Measurements from ENCODE around the gene MEF2D.

MEF2D gene

DNA sequence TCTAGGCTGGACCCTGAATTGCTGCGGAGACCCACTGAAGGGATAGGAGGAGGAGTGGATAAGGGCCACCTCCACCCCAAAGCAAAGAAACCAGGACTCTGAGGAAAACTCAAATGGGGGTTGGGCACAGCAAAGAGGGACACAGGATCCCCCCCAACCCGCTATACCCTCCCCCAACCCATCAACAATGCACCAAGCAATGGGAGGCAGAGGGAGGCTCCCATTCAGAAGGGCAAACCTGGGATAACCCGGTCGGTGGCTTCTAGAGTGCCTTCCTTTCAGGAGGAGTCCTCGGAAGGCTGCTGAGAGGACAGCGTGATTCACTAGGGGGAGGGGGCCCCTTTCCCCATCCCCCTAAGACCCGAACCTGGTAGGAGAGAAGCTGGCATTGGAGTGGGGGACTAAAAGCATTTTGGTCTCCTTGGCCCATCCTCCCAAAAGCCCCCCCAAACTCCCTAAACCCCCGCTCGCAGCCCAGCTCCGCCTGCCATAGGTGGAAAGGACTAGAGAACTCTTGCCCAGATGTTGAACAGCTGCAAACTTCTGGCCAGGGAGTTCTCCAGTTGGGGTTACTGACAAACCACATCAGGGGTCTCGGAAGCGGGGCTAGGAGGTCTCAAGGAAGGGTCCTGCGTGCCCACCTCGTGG is 1.3 kb downstream of the MEF2D start:
- no peak for DNase-seq

DNA sequence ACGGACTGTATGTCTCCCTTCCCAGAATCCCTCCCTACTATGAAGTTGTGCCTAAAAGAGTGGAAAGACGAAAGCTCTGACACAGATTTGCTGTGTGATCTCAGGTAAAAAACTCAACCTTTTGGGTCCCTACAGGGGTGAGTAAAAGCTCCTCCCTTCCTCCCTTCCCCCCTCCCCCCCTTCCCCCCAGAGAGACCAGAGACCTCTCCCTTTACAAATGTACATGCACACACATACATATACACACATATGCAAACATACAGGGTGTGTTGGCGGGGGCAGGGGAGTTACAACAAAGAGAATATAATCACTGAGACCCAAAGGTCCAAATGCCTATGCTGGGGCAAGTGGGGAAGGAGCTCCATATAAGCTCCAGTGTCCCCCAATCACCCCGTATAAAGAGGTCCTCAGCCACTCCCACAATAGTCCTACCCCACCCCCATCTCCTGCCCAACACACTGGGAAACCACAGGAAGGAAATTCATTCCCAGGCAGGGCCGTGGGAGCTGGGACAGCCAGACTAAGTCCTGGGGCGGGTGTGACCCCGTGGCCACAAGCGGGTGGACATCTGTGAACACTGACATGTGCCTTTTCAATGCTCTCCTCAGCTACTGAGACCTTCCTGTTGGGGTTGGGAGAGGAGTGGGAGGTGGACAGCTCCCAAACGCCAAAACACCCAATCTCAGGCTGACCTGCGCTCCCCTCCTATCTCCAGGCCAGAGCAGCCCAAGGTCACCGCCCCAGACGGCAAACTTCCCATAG is 2.0 kb downstream of the MEF2D start:
- DNase-seq, result no peak

GRCh38 chr1:156497743-156498431 is 2.7 kb downstream of the MEF2D start:
- no peak for DNase-seq

DNA sequence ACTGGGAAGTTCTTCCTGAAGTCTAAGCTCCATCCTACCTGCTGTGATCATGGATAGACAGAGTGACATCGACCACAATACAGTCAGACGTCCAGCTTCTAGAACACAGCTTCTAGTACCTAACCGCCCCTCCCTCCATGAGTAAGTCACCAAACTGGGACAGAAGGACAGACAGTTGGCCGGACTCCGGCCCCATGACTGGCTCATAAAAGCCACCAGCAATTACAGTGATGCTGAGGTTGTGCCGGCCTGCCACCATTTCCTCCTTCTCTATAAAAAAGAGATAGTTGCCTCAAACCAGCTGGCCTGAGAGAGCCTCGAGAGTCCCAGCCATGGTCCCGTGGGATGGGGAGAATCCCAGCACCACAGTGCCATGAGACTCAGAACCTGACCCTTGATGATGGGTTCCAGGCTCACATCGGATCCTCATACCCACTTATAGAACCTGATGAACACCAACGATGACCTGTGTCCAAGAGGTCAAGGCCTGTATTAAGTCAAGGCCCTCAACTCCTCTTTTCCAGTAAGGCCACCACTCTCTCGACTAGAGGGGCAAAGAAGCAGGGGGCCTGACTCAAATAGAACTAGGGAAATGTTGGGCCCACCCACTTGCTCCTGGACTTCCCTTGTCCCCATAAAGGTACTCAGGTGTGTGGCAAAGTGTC is 3.4 kb downstream of the MEF2D start:
- no peak for DNase-seq

GRCh38 chr1:156496211-156496761 is 4.3 kb downstream of the MEF2D start:
- no peak for DNase-seq

- no peak for DNase-seq
Observed at GRCh38 chr1:156495401-156496140, 5.0 kb downstream of the MEF2D start.

GRCh38 chr1:156494309-156494895 is 6.2 kb downstream of the MEF2D start:
- DNase-seq, result no peak

DNA sequence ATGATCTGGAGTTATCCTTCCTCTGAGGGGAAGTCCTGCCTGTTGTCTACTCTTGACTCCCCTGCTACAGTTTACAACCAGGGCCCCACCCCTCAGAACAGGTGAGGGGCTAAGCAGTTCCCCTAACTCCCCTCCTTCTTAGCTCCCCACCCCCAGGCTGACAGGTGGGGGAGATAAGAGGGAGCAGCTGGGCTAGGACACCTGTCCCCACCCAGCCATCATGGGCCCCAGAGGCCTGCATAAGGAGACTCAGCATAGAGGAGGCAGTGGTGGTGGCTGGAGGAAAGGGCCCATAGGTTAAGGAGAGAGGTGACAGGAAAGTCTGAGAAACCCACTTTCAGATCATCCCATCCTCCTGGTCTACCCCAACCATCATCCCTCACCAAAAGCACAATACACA is 6.8 kb downstream of the MEF2D start:
- DNase-seq, result no peak

- no peak for DNase-seq
Observed at GRCh38 chr1:156493154-156493631, 7.4 kb downstream of the MEF2D start.

DNA sequence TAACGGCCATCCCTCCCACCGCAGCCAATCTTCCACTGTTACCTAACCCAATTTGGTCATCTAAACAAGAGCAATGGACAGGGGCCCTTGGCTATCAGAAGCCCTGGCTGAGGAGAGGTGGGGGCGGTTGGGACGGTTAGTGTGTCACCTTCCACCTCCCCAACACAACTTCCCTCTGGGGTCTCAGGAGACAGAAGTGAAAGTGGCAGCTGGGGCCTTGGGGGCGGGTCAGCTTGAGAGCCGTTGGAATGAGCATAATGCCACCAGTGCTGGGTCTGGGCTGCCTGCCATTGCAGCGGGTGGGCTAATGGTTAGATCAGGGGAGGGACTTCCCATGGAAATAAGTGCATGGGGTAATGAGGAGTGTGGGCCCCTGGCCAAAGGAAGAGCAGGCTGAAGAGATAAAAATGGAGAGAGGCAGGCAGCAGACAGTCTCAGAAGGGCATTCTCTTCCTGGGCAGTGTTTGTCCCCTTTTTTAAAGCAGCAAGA is 7.9 kb downstream of the MEF2D start:
- DNase-seq, result no peak

- no peak for DNase-seq
Observed at GRCh38 chr1:156492013-156492590, 8.5 kb downstream of the MEF2D start.

DNA sequence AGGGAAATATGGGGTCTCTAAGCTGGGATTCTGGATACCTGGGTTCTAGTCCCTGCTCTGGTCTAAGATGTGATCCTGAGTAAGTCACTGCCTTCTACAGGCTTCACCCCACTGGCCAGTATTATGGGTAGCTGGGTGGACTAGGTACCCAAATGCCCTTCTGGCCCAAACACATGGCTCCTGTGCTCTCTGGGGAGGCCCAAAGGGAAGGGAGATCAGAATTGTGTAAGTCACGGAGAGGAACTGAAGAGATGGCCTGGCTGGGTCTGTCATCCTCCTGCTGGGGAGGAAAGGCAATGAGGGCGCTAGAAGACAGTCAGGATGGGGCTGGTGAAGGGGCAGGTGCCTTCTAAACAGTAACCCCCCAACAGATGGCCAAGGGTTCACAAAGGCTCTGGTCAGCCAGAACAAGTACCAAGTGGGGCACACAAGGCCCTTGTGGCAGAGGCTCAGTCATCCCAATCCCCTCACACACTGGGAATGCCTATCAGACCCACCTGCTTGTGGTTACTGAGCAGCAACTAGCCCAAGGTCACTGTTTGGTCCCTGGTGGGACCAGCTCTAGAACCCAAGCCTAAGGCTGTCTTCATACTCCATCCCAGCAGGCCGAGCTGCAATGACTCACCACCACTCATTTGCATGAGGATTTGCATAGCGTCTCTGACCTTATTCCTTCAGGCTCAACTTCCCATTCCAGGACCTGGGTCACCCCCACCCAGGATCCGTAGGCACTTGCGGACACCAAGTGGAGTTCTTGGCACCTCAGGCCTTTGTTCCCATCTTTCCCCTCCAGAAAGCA is 9.2 kb downstream of the MEF2D start:
- no peak for DNase-seq

GRCh38 chr1:156490401-156491032 is 10.1 kb downstream of the MEF2D start:
- no peak for DNase-seq

DNA sequence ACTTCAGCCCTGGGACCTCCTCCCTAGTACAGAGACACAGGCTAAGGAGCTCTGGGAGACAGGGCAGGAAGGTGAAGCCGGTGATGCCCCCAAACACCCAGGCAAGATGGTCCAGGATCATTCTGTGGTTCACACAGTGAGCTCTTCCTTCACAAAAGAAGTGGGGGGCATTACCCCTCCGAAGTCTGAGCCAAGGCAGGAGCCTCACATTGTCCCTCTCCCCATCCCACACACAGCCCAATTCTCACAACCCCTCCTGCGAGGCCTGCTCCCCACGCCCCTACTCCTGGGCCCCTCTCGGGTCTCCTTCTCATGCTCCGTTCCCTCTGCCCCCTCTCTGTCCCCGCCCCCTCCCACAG is 10.7 kb downstream of the MEF2D start:
- DNase-seq, result no peak

DNA sequence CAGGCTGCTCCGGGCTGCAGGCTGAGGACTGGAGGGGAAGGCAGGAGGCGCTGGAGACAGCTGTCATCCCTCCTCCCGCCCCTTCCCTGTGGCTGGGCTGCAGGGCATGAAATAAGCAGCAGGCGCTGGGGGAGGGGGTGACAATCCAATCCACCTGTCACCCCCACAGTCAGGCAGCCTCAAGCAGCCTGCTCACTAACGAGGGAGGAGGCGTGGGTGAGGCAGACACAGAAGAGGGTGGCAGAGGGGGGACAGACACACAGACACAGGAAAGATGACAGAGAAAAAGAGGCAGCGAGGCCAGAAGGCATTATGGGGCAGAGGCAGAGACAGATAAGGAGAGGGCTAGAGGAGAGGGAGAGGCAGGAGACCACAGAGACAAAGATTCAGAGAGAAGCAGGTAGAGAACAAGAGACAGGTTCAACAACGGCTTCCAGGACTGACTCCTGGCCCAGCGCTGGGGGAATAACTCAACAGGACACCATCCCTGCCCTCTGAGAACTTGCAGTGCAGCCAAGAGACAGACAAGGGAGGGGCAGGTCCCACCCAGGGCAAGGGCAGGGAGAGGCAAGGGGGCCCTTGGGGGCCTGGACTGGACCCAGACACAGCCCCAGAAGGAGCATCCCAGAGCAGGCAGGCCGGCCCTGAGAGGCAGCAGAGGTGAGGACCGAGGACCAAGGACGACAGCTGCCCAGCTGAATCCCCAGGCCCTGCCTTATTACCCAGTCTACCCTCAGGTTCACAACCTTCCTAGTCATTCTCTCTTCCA is 11.2 kb downstream of the MEF2D start:
- DNase-seq, result no peak

- DNase-seq, result no peak
Observed at GRCh38 chr1:156488566-156489165, 11.9 kb downstream of the MEF2D start.

DNA sequence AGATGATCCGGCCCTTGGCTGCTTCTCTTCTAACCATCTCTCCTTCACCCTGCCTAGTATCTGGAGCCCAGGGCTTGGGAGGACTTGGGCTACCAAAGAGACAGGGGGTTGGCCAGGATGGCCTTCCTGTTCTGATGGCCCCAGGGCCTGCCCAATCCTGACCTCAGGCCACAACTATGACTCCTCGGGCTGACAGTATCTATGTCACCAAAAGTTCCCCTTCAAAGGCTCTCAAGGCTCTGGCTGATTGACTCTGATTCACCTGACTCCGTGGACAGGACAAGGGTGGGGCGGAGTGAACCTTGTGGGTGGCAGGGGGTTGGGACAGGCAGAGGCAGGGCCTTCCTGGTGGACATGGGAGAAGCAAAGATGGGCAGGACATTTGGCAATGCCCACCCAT is 12.7 kb downstream of the MEF2D start:
- DNase-seq, result no peak

- no peak for DNase-seq
Observed at GRCh38 chr1:156486421-156487344, 13.9 kb downstream of the MEF2D start.

All from NCI-H1930 (cell line).